ENCODE data around the gene TTC34.

The TTC34 gene

GRCh38 chr1:2606396-2606880 is 195.1 kb downstream of the TTC34 start:
- DNase-seq (ENCODE audit: low read depth, low spot score): no peak

DNA sequence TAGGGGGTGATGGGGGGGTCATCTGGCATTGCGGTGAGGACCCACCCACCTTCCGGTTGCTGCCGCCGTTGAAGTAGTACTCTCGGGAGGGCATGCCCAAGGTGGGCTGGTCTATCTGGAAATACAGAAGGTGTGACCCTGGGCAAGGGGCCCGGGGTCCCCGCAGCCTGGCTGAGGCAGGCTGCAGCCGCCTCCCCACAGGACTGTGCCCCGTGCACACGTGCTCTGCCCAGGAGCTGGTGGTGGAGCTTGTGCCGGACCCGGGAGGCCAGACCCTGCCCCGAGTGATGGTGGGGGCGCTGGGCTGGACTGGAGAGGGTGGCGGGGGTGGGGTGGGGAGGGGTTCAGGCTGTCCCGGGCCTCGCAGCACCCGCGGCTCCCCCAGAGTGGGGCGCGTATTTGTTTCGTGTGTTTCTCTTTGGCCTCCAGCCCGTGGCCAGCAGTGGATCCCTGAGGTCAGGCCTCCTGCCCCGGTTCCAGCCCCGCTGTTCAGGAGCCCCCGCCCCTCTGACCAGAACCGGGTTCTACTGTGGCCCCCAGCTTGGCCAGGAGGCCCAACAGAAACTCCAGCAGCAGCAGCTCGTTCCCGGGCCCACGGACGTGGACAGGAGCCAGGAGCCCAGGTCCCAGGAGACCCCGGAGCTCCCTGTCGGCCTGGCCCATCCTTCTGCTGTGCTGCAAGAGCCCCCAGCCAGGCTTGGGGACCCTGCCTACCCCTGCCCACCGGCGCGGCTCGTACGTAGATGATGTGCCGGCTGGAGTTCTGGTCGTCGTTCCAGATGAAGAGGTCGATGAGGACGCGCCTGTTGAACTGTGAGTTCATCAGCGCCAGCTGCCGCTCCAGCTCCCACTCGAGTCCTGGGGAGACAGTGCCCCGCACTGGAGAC is 195.7 kb downstream of the TTC34 start:
- DNase-seq (ENCODE audit: low read depth, low spot score): no peak

DNA sequence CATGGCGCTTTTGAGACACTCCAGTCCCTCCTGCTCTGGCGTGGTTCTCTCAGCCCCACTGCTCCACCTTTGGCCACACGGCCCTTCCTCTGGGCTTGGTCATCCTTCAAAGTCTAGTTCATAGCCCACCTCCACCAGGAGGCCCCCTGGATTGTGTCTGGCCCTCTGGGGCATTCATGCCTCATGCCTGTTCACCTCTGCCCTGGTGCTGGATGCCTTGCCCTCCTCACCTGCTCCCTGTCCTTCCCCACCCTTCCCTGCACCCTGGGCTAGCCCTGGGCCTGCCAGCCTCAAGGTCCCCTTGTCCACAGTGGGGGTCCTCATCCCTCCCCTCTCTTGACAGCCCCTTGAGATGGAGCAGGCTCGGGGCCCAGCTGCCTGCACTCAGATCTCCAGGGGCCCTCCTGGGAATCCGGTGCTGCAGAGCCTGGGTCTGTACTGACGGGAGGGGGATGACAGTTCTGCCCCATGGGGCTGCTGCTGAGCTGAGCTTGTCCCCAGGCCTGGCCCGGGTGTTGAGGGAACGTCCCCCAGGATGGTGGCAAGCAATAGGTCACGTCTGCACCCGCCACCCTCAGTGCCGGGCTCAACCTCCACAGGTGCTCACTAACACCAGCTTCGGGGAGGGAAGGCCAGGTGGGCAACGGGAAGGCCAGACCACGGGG is 196.5 kb downstream of the TTC34 start:
- no peak for DNase-seq (ENCODE audit: low read depth, low spot score)

GRCh38 chr1:2604156-2604843 is 197.2 kb downstream of the TTC34 start:
- DNase-seq (ENCODE audit: low read depth, low spot score): no peak

DNA sequence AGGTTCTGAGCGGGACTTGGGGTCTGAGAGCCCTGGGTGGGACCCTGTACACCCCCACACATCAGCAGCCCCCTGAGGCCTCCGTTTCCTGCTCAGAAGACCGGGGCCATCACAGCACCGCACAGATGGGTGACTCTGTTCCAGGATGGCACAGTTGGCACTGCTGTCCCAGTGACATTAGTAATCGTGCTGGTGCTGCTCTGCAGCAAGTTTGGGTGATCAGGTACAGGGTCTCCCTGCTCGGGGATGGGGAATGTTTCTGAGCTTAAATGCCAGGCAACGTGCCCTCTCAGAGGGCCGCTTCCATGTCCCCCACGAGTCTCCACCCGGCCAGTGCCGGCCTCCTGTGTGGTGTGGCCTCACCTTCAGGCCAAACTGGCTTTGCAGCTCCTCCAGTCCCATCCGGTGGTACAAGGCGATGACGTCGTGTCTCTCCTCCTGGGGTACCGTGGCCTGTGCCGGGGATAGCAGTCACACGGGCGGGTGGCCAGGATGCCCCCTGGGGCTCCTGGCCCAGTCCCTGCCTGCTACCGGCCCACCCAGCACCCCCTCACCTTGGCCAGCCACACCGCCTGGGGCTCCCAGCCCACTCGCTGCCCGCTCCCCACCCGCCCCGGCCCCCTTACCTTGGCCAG is 197.9 kb downstream of the TTC34 start:
- no peak for DNase-seq (ENCODE audit: low read depth, low spot score)

DNA sequence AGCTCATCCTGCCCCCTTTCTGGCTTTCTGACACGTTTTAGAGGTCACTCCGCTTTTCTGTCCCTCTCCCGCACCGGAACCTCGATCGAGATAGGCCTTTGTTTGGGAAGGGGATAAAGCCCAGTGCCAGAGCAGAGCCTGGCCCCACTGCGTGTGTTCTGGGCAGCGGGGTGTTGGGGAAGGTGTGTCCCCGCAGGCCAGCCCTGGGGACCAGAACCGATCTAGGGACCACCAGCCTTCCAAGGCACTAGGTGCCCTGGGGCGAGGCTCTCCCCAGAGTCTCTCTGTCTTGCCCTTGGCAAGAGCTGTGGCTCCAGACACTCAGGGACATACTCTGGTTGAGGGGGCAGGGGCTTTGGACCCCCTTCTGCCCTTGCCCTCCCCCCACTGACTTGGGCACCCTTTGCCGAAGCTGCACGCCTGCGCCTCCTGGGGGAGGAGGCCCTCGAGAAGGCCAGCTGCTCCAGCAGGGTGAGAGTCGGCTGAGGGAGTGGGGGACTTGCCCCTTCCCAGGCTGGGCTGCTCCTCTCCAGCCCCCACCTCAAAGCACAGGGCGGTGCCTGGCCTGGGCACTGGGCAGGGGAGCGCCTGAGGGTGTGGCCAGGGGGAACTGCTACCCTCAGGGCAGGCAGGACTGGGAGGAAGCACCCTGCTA is 198.5 kb downstream of the TTC34 start:
- DNase-seq (ENCODE audit: low read depth, low spot score): no peak

GRCh38 chr1:2602311-2602835 is 199.1 kb downstream of the TTC34 start:
- no peak for DNase-seq (ENCODE audit: low read depth, low spot score)

- no peak for DNase-seq (ENCODE audit: low read depth, low spot score)
Observed at GRCh38 chr1:2601721-2602303, 199.7 kb downstream of the TTC34 start.

GRCh38 chr1:2598329-2598931 is 203.1 kb downstream of the TTC34 start:
- DNase-seq (ENCODE audit: low read depth, low spot score): no peak

GRCh38 chr1:2597441-2598328 is 203.8 kb downstream of the TTC34 start:
- DNase-seq (ENCODE audit: low read depth, low spot score): no peak

DNA sequence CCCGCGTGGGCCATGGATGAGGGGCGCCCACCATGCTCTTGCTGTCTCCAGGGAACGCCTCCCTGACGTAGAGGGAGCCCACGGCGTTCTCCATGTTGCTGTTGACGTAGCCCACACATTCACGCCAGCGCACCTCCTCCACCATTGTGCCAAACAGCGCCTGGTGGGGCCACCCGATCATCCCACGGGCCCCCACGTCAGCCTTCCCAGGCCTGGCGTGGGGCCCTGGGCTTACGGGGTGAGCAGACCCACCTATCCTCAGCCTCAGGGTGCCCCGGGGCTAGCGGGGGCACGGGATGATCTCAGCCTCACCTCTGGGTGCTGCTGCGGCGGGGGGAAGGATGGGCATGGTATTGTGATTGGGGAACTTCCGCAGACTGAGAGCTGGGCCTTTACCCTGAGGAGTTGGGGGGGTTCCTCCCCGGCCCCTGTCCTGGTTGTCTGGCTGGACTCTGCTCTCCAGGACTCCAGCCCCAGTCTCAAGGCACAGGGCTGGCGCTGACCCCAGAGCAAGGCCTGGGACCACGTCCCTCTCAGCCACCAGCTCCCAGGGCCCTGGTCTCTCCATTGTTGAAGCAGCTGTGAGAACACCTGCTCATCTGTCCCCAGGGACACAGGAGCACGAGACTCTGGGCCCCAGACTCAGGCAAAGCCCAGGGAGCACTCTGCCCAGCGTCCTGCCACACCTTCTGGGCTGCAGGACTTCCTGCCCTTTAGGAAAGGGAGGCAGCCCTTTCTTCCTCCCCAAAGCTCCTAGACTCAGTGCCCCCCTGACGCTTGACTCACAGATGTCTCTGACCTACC is 204.8 kb downstream of the TTC34 start:
- DNase-seq (ENCODE audit: low read depth, low spot score): no peak

- no peak for DNase-seq (ENCODE audit: low read depth, low spot score)
Observed at GRCh38 chr1:2595812-2596529, 205.5 kb downstream of the TTC34 start.

- no peak for DNase-seq (ENCODE audit: low read depth, low spot score)
Observed at GRCh38 chr1:2595261-2595811, 206.2 kb downstream of the TTC34 start.

DNA sequence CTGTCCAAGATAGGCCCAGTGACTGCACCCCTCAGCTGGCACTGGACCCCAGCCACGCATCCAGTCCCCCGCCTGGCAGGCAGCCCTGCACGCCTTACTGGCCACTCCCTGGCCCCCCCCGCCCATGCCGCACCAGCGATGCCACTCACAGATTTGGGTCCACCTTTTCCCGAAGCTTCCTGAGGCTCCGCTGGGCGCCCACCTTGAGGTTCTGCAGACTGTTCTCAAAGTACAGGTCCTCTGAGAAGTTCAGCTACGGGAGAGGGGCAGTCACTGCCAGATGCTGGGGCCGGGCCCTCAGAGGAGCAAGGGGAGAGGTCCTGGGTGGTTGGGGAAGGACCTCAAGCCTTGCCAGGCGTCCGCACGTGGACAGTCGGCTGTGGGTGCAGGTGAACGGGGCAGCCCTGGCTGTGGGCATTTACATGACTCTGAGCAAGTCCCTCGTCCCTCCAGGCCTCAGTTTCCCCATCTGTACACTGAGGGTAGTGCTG is 206.8 kb downstream of the TTC34 start:
- no peak for DNase-seq (ENCODE audit: low read depth, low spot score)

GRCh38 chr1:2594001-2594640 is 207.4 kb downstream of the TTC34 start:
- DNase-seq (ENCODE audit: low read depth, low spot score): no peak

GRCh38 chr1:2593251-2593878 is 208.1 kb downstream of the TTC34 start:
- DNase-seq (ENCODE audit: low read depth, low spot score): no peak

Measured in activated CD4-positive, CD25-positive, alpha-beta regulatory T cell treated with anti-CD3 and anti-CD28 coated beads, Interleukin-2, amount 50 U/mL, for 16 hours (primary cell).